ENCODE data around the gene RUFY4. TPM values are rescaled to one million over a fixed set of nuclear protein-coding genes. Genes with fewer than 3 reads are reported as not detected.
"Not testable (repeated sequence)": the region's sequence is repeated elsewhere in the genome, so short reads cannot be mapped to it uniquely, and the experiment has no call there.

The RUFY4 gene
- total RNA-seq, 1 donor from 2014 or later, result 0.17 TPM

DNA sequence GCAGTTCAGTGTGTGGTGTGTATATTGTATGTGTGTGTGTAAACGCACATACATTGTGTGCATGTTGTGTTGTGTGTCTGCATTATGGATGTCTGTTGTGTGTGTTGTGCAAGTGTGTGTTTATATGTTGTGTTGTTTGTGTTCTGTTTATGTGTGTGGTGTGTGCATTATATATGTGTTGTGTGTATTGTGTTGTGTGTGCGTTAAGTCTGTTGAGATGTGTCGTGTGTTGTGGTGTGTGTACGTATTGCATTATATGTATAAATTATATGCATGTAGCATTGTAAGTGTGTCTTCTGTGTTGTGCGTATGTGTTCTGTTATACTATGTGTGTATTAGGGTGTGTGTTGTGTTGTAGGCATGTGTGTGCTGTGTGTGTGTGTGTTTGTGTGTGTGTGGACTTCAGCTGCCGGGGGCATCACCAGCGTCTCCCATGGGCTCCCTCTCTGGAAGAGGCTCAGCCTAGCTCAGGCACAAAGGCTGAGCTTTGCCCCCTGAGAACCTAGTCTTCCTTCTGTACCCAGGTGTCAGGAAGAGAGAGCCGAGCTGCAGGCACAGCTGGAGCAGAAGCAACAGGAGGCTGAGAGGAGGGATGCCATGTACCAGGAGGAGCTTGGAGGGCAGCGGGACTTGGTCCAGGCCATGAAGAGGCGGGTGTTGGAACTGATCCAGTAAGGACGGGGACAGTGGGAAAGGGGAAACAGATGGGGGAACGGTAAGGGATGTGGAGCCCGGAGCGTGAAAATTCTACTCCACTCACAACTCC is 13.7 kb downstream of the RUFY4 start:
- no peak for DNase-seq (ENCODE audit: low spot score)

DNA sequence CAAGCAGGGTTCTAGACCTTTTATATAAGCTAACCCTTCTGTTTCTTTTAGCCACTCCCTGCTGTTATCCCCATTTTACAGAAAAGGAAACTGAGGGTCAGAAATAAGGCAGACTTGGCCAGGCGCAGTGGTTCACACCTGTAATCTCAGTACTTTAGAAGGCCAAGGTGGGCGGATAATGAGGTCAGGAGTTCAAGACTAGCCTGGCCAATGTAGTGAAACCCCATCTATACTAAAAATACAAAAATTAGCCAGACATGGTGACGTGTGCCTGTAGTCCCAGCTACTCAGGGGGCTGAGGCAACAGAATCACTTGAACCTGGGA is 14.3 kb downstream of the RUFY4 start:
- no peak for DNase-seq (ENCODE audit: low spot score)

DNA sequence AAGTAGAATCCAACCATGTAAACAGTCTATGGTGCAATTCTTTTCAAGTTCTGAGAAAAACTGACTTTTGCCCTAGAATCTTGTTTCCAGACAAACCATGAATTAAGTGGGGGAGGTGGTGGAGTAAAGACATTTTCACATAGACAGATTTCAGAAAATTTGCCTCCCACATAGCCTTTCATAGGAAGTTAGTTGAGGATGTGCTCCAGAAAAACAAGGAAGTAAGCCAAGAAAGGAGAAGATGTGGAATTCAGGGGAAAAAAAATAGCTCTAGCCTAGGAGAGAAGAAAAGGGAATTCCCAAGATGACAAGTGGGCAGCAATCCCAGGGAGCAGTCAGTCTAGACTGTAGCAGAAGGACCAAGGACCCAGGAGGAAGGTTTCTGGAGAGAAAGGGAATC is 17.4 kb downstream of the RUFY4 start:
- no peak for DNase-seq (ENCODE audit: low spot score)

DNA sequence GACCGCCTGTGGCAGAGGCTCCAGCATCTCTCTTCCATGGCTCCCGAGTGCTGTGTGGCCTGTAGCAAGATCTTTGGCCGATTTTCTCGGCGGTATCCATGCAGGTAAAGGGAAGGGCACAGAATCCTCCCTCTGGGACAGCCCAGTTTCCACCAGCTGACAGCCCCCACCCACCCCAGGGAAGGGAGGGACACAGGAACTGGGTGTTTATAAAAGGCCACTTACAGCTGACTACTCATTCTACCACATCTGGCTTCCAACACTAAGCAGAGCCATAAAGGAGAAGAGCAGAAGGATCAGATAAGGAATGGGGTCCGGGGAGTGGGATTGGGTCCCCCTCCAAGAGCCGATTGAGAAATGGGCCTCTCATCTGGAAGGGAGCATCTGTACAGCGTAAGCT is 20.2 kb downstream of the RUFY4 start:
- DNase-seq (ENCODE audit: low spot score), result no peak

DNA sequence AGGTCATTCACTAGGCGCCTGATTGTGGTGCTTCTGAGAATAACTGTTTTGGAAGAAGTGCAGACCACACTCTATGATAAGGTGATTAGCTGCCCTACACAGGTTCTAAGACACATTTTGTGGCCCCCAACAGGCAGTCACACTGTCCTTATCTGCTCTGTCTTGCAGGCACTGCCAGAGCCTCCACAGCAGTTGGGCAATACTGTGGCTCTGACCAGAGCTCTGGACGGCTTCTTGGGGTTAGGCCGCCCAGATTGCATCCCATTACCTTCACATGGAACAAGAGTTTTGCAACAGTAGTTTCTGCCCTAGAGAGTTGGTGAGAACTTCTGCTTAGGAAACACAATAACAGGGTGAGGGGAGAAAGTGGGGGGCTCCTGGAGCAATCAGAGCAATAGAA is 22.7 kb downstream of the RUFY4 start:
- DNase-seq (ENCODE audit: low spot score), result no peak

DNA sequence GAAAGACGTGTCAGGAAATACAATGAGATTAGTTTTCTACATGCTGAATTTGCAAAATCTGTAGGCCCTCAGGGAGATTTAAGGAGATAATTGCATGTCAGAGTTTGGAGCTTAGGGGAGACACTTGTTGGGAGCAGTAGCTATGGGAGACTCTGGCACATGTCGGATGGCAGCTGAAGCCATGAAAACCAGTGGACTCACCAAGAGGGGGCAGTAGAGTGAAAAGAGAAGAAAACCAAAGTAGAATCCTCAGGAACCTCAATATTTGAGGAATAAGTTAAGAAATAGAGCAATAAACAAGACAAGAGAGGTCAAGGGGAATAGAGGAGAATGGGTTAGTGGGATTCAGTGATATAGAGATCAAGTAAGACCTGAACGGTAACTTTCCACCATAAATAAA is 24.8 kb downstream of the RUFY4 start:
- DNase-seq (ENCODE audit: low spot score), result no peak

DNA sequence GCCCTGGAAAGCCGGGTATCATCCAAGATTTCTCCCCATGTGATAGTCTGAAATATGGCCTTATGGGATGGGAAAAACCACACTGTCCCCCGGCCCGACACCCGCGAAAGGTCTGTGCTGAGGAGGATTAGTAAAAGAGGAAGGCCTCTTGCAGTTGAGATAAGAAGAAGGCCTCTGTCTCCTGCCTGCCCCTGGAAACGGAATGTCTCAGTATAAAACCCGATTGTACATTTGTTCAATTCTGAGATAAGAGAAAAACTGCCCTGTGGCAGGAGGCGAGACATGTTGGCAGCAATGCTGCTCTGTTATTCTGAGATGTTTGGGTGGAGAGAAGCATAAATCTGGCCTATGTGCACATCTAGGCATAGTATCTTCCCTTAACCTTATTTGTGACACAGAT is 26.8 kb downstream of the RUFY4 start:
- no peak for DNase-seq (ENCODE audit: low spot score)

DNA sequence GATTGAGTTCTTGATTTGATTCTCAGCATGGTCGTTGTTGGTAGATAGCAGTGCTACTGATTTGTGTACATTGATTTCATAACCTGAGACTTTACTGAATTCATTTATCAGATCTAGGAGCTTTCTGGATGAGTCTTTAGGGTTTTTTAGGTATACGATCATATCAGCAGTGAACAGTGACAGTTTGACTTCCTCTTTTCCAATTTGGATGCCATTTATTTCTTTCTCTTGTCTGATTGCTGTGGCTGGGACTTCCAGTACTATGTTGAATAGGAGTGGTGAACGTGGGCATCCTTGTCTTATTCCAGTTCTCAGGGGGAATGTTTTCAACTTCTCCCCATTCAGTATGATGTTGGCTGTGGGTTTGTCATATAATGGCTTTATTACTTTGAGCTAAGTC is 28.9 kb downstream of the RUFY4 start:
- no peak for DNase-seq (ENCODE audit: low spot score)

DNA sequence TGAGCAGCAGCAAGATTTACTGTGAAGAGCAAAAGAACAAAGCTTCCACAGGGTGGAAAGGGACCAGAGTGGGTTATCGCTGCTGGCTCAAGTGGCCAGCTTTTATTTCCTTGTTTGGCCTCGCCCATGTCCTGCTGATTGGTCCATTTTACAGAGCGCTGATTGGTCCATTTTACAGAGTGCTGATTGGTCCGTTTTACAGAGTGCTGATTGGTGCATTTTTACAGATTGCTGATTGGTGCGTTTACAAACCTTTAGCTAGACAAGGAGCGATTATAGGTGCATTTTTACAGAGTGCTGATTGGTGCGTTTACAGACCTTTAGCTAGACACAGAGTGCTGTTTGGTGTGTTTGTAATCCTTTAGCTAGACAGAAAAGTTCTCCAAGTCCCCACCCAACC is 39.8 kb downstream of the RUFY4 start:
- DNase-seq (ENCODE audit: low spot score), result not testable (repeated sequence)

DNA sequence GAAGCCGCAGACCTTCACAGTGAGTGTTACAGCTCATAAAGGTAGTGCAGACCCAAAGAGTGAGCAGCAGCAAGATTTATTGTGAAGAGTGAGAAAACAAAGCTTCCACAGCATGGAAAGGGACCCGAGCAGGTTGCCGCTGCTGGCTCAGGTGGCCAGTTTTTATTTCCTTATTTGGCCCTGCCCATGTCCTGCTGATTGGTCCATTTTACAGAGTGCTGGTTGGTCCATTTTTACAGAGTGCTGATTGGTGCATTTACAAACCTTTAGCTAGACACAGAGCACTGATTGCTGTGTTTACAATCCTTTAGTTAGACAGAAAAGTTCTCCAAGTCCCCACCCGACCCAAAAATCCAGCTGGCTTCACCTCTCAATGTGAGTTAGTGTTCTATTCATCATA is 52.7 kb downstream of the RUFY4 start:
- DNase-seq (ENCODE audit: low spot score), result not testable (repeated sequence)

DNA sequence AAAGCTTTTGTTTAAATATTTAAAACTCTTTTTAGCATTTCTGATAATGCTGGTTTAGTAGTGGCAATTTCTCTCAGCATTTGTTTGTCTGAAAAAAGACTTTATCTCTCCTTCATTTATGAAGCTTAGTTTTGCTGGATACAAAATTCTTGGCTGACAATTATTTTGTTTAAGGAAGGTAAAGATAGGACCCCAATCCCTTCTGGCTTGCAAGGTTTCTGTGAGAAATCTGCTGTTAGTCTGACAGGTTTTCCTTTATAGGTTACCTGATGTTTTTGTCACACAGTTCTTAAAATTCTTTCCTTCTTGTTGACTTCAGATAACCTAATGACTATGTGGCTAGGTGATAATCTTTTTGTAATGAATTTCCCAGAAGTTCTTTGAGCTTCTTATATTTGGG is 53.2 kb downstream of the RUFY4 start:
- not testable (repeated sequence) for DNase-seq (ENCODE audit: low spot score)

DNA sequence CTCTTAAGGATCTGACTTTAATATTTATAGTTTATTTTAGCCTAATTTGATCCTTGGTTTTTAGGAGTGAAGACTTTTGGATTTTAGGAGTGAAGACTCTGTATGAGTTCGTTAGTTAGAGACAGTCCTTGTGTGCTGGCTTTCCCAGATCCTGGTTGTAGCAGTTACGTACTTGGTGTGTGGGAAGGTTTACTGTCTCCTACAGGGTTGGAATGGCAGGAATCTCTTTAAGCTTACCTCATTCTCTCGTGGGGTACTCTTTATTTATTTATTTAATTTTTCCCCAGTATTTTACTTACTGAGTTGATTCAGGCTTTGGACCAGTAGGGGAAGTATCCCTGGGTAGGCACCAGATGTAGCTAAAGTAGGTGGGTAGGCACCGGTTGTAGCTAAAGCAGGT is 54.9 kb downstream of the RUFY4 start:
- no peak for DNase-seq (ENCODE audit: low spot score)

DNA sequence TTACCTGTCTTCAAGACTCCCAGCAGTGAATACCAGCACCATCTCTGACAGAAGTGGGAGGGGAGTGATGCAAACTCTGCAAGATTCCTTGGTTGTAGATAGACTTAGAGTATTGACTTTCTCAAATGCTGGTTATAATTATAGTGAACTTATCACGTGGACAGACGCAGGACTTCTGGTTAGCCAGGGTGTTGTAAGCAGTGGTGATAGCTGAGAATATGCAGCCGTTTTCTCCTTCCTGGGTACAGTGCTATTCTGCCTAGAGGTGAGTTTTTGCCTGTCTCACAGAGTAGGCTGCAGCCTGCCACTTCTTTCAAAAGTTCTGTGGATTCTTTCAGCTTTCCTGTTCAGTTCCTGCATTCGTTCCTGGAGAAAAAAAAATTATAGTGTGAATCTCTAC is 56.0 kb downstream of the RUFY4 start:
- no peak for DNase-seq (ENCODE audit: low spot score)

DNA sequence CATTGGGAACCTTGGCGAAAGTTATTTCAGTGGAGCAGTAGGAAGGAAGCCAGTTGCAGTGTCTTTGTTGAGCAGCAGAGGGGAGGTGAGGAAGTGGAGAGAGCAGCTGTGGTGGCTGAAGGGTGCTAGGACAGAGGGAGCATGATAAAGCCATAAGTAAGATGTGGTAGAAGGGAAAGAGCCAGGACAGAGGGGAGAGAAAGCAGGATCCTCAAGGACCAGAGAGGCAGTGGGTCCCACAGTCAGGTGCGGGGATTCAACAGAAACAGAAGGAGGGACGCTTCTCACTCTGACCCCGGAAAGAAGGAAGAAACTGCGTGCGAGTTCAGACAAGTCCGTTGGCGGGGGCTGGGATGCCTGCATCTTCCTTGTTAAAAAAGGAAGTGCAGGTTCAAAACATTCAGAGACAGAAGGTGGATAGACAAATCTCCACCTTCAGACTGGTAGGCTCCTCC is 56.6 kb downstream of the RUFY4 start, which contains the start of gene CXCR2:
Gene CXCR2, plus strand, starts transcription at position 403 of the 455 bp plus-strand sequence. CDS start 8,774 bp downstream, outside the sequence.
- DNase-seq (ENCODE audit: low spot score), result no peak

DNA sequence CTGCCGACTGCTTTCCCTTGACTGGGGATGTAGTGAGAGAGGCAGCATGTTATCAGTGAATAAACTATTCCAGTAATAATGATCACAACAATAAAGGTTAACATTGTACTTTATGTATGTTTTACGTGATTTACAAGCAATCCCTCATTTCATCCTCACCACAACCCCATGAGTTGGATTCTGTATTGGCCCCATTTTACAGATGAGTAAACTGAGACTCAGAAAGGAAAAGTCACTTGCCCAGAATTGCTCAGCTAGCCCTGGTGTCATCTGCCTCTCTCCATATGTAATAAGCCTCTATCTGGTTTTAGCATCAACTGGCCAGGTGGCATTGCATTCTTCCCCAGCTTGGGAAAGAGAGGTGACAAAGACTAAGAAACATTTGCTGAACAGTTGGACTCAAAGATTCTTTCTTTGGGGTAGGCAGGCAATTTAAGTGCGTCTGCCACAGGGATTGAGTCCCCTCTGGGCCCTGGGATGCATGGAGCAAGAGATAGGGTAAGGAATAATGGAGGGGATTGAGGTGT is 58.9 kb downstream of the RUFY4 start:
- no peak for DNase-seq (ENCODE audit: low spot score)

DNA sequence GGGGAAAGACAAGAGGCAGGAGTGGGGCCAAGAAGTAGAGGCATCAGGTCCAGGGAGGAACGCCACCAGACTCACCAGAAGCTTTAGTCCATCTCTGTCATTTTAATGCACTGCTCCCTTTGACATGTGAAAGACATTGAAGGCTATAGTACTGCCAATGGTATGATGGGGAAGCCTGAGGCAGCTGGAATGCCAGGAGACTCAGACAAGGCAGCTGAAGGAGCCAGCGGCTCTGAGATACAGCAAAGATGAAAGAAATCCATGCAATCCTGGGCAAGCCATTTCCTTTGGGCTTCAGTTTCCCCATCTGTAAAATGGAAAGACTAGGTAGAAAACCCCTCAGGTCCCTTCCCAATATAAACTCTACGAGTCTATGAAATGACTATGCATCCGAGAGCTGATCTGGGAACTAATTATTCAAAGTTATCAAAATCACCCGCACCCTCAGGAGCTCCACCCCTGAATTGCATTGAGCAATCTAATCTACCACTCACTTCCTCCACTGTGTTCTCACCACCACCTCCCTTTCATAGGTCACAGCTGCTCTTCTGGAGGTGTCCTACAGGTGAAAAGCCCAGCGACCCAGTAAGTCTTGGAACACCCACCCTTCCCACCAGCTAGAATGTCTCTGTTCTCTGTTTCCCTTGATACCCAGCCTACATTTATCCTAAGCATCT is 59.9 kb downstream of the RUFY4 start:
- DNase-seq (ENCODE audit: low spot score), result no peak

DNA sequence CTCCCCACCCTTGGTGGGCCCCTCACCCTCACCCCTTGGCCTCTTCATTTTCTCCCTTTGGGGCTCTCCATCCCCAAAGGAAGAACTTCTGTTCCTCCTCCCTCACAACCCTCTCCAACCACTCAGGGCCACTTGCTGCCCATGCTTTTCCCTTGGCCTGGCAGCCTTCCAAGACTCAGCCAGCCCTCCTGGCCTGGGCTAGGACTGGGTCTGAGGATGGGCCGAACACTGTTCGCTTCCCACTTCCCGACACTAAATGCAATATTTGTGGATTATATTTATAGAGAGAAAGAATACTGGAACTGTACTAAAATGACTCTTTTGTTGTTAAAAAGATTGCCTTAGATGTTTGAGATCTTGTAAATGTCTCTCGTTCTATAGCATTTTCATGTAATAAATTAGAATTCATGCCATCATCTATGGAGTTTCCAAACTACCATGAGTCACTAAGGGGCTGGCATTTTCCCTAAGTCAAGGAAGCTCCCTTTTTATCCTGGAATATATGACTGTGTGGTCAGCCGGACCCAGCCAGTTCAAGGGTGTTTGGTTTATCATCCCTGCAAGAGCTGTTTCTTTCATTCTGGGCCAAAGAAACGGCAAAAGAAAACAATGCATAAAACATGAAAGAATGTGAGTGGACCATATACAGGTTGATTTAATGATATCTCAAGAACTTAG is 60.5 kb downstream of the RUFY4 start:
- no peak for DNase-seq (ENCODE audit: low spot score)

DNA sequence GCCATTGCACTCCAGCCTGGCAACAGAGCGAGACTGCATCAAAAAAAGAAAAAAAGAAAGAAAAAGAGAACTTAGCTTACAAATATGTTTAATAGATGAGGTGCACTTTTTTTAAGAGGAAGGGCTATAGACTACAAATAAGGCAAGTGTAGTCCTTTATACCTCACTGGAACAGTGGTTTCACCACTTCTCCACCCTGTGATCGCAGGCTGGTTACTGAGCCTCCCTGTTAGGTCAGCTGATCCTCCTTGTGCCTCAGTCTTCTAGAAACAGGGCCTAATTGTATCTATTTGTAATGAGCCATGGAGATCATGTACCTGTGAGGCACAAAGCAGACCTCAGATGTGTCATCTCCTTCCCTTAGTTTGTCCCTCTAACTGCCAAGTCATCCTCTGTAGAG is 61.3 kb downstream of the RUFY4 start:
- DNase-seq (ENCODE audit: low spot score), result no peak

DNA sequence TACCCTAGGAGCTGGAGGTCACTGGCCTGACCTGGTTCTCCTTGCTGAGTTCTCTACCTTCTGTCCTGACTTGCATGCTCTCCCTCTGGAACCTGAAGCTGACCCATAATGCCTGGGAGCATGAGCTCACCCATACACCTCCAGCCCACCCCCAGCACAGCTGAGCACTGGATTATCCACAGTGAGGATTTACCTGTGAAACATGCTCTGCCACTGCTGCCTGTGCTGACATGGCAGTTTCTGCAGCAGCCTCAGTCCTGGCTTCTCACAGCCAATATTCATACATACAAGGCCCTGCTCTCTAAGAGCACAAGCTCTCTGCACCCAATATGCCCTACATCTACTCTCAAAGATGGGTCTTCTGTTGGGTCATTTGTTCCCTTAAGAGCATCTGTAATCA is 61.8 kb downstream of the RUFY4 start:
- DNase-seq (ENCODE audit: low spot score), result no peak

DNA sequence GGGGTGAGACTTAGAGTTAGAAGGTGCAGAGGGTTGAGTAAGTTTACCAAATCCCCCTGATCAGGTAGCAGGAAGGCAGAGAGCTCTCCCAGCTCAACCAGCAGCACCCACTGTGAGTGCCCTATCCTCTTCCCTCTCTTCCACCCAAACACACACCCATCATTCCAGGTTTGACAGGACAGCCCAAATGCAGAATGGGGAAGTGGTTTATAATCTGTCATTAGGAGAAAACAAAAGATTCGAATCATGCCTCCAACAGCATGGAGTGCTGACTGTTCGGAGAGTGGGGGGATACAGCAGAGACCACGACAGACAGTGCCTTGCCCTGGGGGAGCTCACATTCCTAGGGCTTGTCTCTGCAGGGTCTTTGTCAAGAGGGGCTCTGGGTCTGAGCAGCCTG is 68.5 kb downstream of the RUFY4 start:
- DNase-seq (ENCODE audit: low spot score), result no peak

DNA sequence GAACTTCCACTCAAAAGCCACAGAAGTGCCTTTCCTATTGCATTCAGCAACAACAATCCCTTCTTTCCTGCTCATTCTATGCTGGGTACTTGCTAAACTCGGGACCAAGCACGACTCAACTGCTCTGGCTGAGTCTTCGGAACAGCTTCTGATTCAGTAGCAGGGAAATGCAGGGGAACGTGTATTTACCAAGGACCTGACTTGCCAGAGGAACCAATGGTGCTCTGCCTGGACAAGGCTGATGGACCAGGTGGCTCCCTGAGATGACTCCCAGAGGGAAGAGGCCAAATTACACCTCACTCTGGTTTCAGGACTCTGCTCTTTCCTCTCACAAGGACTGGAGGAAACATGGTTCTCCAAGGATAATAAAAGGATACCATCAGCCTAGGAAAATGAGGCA is 69.0 kb downstream of the RUFY4 start:
- DNase-seq (ENCODE audit: low spot score), result no peak

Data from mucosa of gallbladder (tissue), 1 donor.